HFF-Myc (cell line): ENCODE measurements around the gene UNC80.

Experiments used
- DNase-seq: peaks from one replicate; pipeline ENCODE4 v3.0.0-alpha.2; 2011; ENCODE audit warnings: low read depth; ENCODE audit errors: extremely low read depth
- H3K4me3 ChIP-seq: replicated peaks from 2 replicates; pipeline ENCODE4 v1.5.1; 2011; ENCODE audit warnings: low read depth, mild to moderate bottlenecking, control low read depth, low read length
- TF ChIP-seq, protein P1 (sequence below): IDR thresholded peaks from 2 replicates; pipeline ENCODE4 v1.5.1; 2012; ENCODE audit warnings: mild to moderate bottlenecking, low read depth, low read length, control low read depth; ENCODE audit errors: missing control alignments

Gene UNC80

DNA sequence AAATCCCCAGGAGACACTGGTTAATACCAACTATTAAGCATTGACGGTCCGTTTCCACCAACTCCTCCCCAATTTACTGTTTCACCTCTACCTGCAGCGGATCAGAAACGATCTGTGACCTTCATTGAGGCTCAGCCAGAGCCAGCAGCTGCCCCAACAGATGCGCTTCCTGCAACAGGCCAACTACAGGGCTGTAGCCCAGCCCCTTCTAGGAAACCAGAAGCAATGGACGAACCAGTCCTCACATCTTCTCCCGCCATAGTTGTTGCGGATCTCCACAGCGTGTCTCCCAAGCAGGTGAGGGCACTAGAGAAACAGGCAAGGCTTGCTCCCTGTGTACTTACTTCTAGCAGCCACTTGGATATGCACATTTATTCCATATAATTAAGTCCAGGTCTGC lies 222.3 kb downstream of the UNC80 start:
- TF ChIP-seq, protein P1, sequence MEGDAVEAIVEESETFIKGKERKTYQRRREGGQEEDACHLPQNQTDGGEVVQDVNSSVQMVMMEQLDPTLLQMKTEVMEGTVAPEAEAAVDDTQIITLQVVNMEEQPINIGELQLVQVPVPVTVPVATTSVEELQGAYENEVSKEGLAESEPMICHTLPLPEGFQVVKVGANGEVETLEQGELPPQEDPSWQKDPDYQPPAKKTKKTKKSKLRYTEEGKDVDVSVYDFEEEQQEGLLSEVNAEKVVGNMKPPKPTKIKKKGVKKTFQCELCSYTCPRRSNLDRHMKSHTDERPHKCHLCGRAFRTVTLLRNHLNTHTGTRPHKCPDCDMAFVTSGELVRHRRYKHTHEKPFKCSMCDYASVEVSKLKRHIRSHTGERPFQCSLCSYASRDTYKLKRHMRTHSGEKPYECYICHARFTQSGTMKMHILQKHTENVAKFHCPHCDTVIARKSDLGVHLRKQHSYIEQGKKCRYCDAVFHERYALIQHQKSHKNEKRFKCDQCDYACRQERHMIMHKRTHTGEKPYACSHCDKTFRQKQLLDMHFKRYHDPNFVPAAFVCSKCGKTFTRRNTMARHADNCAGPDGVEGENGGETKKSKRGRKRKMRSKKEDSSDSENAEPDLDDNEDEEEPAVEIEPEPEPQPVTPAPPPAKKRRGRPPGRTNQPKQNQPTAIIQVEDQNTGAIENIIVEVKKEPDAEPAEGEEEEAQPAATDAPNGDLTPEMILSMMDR, result no peak
- H3K4me3 ChIP-seq, result no peak overlapping the region
- no peak for DNase-seq

DNA sequence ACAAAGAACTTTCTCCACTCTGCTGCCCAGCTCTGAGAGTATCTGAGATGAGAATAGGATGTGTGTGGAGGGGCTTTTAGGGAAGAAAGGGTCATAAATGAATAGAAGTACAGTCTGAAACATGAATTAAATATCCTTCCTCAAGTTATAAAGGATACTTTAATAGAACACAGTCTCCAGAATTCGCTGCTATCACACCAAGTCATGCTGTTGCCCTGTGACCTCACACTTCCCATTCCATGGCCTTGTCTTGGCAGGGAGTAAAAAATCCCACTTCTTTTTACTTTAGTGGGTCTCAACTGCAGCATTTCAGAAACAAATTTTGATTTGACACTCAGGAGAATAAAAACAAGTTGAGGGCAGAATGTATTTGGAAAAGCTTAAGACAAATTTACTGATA lies 227.0 kb downstream of the UNC80 start:
- H3K4me3 ChIP-seq, result no peak overlapping the region
- no peak for DNase-seq
- TF ChIP-seq, protein P1, result no peak

DNA sequence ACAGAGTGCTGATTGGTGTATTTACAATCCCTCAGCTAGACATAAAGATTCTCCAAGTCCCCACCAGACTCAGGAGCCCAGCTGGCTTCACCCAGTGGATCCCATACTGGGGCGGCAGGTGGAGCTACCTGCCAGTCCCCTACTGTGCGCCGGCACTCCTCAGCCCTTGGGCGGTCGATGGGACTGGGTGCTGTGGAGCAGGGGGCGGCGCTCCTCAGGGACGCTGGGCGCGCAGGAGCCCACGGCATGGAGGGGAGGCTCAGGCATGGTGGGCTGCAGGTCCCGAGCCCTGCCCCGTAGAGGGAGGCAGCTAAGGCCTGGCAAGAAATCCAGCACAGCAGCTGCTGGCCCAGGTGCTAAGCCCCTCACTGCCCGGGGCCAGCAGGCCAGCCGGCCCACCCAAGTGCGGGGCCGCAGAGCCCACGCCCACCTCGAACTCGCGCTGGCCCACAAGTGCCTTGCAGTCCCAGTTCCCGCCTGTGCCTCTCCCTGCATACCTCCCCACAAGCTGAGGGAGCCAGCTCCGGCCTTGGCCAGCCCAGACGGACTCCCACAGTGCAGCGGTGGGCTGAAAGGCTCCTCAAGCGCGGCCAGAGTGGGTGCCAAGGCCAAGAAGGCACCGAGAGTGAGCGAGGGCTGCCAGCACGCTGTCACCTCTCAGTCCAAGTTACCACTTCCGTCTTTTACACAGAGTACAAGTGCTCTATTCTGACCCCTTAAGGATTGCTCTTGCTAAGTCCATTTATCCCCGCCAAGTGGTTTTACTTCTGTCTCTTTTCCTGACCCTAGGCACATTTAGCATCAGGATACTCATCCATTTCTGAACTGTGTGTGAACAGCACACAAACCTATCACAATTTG lies 229.1 kb downstream of the UNC80 start:
- DNase-seq, result no peak
- H3K4me3 ChIP-seq, result no peak overlapping the region
- TF ChIP-seq, protein P1, result no peak

DNA sequence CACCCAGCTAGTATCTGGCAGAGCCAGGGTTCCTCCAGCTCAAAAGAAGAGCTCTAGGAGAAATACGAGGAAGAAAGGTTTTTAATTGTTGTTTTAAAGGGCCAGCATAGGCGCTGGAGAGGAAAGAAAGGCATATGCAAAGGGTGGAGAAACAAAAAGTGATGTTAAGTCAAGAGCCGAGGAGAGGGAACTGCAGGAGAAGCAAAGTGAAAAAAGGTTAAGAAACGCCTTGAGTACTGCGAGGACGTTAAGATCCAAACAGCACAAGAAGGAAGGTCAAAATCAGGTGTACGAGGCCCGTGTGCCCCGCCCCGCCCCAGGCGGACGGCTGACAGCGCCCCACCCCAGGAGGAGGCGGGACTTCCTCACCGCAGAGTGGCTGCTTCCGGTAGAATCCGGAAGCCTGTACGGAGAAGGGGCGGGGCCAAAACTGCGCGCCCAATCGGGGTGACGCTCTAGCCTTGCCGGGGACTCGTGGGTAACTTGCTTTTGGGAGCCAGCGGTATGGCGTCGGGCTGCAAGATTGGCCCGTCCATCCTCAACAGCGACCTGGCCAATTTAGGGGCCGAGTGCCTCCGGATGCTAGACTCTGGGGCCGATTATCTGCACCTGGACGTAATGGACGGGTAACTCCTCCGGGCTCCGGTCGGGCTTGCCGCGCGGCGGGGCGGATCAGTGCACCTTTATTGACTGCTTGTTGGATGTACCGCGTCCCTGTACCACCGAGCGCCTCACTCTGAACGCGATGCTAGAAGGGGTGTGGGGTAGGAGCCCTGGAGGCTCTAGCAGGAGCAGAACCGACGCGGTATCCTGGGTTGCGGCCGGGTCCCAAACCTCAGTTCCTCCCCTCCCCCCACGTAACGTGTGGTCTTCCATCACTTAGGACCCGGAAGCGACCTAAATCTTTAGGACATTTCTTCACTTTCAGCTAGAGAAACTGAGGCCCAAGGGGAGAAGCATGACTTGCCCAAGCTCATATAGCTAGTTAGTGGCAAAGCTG lies 230.8 kb downstream of the UNC80 start, which contains the start of gene RPE:
TSS of gene RPE (plus strand) at position 481 of the 1,000 bp plus-strand sequence. CDS start at position 505, 24 bp downstream.
- TF ChIP-seq, protein P1, result no peak
- H3K4me3 ChIP-seq, result peak within 1 kb of the TSS; percentile 96
- DNase-seq, result peak; percentile 75

DNA sequence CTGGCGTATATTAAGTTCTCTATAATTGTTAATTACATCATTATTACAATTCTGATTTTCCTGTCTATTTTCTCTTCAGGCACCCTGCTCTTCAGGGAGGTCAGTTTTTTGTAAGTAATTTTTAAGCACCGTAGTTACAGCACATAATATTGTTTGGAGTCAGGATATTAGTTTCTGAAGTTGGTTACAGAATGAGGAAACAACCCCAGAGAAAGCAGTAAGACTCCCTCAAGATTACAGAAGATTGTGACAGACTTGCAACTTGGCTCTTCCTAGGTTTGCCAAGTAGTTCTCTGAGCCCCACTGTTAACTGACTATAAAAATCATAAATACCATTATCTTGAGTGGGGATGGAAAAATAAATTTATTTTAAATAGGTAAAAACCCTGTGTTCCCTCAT lies 231.7 kb downstream of the UNC80 start:
- TF ChIP-seq, protein P1, result no peak
- DNase-seq, result no peak
- peak overlapping the region; percentile 96 for H3K4me3 ChIP-seq

DNA sequence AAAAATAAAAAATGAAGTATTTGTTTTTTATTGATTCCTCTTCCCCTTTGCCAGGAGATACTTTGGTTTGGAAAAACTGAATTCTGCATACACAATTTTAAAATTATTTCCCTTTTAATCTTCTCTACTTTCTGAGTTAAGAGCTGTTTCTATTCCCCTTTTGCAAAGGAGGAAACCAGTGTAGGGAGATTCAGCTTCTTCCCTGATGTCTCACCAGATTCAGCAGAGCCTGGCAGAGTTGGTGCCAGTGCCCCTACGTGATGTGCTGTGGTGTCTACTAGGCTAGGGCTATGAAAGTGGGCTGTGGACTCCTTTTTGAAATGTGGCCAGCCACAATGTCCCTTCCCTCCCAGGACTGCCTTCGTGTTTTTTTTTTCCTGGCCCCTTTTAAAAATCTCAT lies 233.2 kb downstream of the UNC80 start:
- H3K4me3 ChIP-seq, result peak overlapping the region; percentile 96
- TF ChIP-seq, protein P1, result no peak
- DNase-seq, result no peak
